GM19397 (cell line): Measurements from ENCODE around the gene CUL4A.
"Not testable (repeated sequence)": the region's sequence is repeated elsewhere in the genome, so short reads cannot be mapped to it uniquely, and the experiment has no call there.

Experiments
- ATAC-seq: cut with Tn5 transposase; IDR thresholded peaks from one replicate; pipeline ENCODE4 v1.9.1; 2021; ENCODE audit warnings: mild to moderate bottlenecking, moderate library complexity; ENCODE audit not compliant: unreplicated experiment

The CUL4A gene

DNA sequence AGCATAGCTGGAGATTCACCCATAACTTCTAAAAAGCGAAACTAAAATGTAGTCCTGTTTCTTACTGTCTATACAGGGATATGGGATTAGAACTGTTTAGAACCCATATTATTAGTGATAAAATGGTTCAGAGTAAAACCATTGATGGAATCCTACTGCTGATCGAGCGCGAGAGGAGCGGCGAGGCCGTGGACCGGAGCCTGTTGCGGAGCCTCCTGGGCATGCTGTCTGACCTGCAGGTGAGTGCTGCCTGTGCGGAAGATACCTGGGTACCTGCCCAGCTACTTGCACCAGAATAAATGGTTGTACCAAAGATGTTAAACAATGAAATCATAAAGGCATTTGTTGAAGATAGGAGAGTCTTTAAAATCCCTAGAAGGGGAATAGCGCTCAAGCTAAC lies 23.7 kb downstream of the CUL4A start:
- ATAC-seq, result no peak

DNA sequence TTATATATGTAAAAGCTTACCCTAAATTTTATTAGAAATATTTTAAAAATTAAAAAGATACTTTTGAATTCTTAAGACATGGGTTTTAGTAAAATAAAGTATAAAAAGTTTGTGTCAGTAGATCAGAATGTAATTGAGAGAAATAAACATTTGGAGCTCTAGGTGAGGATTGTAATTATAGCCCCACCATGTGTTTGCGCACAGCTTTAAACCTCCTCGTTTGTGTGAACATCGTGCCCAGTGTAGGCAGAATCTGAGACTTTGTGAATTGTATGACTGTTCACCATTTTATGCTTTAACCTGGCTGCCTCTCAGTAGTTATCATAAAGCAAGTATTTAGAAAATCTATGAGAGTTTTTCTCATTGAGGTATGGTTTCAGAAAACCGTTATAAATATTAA lies 29.1 kb downstream of the CUL4A start:
- ATAC-seq, result no peak

DNA sequence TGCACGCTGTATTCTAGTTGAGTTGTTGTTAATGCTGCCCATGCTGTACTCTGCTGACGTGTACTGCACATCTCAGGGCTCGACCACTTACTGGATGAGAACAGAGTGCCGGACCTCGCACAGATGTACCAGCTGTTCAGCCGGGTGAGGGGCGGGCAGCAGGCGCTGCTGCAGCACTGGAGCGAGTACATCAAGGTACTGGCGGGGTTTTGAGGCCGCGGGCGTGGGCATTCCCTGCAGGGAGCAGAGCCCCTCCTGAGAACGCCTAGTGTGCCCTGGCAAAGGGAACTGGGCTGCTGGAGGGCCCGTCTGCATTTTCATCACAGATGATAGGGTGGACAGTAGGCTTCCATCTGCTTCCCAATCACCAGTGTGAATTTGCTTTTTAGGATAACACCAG lies 29.9 kb downstream of the CUL4A start:
- ATAC-seq, result no peak

DNA sequence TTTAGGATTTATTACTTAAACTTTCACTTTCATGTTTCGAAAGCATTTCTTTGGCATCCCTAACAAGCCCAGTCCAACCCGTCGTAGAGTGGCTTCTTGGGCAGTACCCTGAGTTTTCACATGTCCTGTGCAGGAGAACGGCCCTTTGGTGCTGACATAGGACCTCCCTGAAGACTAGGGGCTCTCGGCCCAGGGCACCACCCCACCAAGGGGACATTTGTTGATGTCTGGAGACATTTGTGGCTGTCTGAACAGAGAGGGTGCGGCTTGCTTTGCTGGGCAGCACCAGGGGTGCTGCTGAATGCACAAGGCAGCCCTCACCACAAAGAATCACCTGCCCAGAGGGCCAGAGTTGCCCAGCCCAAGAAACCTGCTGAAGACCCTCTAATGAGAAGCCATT lies 30.6 kb downstream of the CUL4A start:
- ATAC-seq, result no peak

DNA sequence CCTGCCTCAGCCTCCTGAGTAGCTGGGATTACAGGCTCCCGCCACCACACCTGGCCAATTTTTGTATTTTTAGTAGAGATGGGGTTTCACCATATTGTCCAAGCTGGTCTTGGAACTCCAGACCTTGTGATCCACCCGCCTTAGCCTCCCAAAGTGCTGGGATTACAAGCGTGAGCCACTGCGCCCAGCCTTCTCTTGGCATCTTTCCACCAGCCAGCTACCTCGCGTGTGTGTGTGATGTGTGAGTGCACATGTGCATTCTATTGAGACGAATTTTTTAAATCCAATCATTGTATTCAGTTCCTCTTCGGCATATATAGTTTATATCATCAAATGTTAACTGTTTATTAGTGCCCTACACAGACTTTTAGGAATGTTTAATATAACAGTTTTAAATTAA lies 32.2 kb downstream of the CUL4A start:
- ATAC-seq, result not testable (repeated sequence)

DNA sequence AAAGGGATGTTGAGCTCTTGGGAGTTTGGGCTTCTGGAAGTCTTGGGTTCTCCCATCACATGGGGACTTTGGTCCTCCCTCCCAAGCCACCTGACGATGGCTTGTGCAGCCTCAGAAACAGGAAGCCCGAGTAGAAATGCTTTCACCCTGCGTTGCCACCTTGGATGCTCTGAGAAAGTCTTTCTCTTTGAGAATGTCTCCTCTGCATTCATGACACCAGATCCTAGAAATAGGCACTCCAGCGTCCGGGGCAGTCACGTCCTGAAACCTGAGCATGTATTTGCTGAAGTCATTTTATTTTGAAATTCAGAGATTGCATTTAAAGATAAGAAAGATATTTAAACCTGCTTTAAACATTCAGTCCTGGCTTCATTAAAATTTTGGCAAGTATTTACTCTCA lies 34.4 kb downstream of the CUL4A start:
- no peak for ATAC-seq

DNA sequence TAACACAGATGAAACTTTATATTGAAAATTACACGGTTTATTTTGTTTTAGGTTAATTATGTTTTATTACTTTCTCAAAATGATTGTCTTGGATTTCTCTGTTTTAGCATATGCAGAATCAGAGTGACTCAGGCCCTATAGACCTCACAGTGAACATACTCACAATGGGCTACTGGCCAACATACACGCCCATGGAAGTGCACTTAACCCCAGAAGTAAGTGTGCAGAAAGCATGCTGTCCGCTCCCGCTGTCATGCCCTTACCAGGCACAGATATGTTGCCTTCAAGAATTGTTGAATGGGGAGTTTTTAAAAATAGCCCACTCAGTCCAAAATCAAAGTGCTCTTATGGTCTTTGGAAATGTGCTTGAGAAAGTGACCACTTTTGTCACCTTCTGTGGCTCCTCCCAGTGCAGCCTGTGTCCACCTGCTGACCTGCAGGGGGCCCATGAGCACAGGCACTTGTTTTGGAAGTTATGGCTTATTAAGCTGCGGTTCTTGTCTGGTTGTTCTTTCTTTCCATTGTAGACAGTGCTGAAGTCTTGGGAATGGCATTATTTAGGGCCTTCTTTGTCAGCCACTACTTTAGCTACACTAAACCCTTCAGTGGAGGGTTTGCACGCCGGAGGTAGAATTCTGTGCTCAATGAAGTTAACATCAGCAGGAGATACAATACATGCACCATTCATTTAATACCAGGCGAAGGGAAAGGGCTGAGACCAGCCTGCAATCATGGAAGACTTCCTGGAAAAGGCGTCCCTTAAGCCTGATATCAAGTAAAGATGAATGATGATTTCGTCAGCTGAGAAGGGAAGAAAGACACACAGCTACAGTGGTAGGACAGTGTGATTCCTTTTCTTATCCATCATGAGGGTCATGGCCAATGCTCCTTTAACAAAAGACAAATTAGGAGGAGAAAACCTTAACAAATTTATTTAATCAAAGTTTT lies 36.7 kb downstream of the CUL4A start:
- no peak for ATAC-seq

DNA sequence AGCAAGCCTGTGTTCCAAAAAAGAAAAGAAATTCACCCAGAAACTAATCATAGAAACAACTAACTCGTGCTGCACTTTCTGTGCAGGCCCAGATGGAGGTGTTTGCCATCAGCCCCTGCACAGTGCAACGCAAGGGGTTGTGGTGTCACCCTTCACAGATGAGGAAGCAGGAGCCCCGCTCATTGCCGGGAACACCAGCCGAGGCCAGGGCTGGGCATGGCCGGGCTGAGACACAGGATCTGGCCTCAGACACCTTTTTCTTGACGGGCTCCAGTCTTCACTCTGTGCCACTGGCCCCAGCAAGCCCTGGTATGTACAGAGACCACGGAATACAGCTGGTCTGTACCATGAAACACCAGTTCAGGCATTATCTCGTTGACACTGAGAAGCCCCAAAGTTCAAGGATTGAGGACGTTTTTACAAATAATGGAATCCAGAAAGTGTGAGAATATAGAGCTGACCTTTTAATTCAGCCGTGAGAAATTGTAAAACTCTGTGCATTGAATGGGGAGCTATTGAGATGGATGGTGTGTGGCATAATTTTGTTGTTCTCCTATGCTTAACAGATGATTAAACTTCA lies 43.2 kb downstream of the CUL4A start:
- ATAC-seq, result no peak

DNA sequence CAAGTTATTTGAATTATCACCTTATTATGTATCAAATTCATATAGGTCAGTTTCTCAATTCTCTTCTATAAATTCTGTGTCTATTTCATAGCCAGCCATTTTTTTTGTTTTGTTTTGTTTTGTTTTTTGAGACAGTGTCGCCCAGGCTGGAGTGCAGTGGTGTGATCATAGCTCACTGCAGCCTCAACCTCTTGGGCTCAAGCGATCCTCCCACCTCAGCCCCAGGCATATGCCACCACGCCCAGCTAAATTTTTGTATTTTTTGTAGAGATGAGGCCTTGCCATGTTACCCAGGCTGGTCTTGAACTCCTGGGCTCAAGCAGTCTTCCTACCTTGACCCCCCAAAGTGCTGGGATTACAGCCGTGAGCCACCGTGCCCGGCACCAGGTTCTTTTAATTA lies 48.5 kb downstream of the CUL4A start:
- not testable (repeated sequence) for ATAC-seq

DNA sequence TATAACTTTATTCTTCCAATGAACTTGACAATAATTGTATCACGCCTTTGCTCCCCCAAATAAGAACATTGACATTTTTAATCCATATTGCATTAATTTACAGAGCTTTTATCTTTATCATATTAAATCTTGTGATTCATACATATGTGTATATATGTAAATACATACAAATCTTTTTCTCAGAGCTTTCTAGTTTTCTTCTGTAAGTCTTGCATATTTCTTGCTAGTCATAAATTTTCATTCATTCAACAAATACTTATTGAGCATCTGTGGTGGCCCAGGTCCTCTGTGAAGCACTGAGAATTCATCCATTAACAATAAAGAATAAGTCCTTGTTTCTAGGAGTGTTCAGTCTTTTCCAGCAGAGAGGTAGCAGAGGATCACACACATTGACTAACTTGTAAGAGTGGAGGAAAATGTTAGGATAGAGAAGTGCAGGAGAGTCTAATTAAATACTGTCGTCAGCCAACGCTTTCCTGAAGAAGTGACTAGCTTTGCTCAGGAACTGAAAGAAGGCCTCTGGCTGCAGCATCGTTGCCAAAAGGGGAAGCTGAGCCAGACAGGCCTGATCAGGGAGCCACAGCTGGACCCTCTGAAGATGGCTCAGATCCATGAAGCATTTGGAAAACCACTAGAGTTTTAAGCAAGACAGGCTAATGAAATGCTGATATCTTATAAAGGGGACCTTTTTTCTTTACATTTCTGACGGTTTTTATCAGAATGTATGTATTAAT lies 49.1 kb downstream of the CUL4A start:
- no peak for ATAC-seq

DNA sequence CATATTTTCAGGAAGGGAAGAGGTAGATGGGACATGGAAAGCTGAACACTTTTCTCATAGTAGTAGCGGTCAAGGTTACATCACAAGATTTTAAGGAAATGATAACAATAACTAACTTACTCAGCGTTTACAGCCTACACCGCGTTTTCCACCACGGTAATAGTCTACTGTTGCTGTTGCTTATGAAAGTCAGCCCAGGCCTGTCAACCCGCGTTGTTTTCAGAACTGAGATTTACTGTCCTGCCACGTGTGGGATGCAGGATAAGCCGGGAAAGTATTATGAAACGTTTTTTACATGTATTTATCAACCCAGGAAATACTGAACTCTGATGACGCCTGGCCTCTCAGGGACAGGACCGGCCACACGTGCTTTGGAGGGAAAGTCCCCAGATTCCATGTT lies 51.6 kb downstream of the CUL4A start:
- ATAC-seq, result no peak

DNA sequence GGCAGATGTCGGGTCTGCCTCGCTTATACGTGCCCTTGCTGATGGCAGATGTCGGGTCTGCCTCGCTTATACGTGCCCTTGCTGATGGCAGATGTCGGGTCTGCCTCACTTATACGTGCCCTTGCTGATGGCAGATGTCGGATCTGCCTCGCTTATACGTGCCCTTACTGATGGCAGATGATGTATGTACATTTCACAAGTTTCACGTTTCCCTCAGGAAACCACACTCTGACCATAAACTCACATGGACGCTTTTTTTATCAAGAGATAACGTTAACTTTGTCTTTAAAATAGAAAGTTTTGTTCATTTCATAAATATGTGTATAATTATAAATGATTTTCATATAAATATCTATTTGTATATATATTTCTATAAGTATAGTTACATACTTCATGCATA lies 53.6 kb downstream of the CUL4A start:
- ATAC-seq, result not testable (repeated sequence)

DNA sequence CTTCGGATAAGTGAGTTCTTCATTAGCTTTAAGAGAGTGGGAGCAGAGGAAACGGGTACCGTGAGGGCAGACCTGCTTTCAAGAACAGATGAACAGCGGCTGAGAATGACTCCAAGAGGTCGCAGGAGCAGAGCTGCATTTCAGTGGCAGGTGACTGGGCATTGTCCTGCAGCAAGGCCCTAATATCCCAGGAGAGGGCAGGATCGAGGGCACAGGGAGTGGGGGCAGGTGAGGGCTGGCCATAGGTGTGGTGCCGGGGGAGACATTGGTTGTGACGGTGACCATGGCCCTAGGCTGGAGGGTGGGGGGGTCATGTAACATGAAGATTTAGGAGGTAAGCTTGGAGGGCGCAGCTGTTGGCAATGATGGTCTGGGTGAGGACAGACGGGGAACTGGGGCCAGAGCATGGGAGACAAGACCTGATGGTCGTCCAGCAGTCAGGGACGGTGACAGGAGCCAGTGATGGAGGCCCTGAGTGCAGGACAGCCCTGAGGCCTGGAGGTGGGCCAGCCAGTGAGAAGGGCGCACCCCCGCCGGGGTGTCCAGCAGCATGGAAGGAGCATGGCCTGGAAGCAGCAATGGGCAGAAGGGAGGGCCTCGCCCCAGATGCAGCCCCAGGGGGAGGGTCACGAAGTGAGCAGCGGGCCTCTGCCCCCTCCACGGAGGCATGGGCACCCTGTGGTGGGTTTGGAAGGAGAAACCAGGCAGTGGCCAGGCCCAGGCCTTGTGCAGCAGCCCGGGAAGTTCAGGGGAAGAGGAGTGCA lies 58.4 kb downstream of the CUL4A start:
- ATAC-seq, result no peak

DNA sequence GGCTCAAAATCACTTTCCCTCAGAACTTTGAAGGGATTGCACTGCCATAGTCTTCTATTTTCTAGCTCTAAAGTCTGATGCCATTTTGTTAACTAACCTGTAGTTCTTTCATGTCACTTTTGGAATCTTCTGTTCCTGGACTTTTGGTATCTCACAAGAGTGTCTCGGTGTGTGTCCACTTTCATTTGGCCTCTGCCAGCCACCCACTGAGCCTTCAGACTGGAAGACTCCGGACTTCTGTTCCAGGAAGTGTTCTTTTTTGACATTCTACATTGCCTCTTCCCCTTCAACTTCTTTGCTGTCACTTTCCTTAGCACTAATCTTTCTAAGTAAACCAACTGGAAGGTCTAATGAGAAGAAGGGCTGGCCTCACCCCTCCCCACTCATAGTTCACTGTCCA lies 62.6 kb downstream of the CUL4A start:
- no peak for ATAC-seq

DNA sequence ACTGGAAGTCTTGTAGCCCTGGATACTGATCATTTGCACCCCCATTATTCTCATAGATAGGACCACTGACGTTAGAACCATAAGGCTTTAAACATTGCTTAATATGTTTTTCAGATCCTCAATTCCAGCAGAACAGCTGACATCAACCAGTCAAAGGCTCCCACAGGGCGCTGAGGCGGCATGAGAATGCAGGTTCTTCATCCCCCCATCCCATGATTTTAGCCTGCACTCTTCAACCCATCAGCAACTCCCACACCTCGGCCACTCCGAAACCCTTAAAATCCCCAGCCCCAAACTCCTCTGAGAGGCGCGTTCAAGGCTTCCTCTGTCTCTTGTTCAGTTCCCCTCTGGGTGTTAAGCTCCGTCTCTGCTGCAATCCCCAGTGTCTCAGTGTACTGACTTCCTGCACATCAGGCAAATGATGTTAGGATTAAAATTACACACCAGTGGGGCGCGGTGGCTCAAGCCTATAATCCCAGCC lies 63.3 kb downstream of the CUL4A start:
- no peak for ATAC-seq

DNA sequence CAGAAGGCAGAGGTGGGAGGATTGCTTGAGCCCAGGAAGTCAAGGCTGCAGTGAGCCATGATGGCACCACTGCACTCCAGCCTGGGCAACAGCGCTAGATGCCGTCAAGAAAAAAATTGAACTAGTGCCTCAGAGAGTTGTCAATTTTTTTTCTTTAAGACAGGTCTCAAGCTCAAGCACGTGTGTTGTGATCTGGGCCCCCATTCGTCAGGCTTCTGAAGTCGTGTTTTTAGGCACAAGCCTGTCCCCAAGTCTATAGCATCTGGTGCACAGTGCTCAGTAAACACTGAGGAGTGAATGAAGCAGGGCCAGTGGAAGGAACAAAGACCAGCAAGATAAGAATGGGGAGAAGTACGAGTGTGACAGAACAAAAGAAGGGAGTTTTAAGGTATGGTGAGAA lies 63.9 kb downstream of the CUL4A start:
- ATAC-seq, result no peak

DNA sequence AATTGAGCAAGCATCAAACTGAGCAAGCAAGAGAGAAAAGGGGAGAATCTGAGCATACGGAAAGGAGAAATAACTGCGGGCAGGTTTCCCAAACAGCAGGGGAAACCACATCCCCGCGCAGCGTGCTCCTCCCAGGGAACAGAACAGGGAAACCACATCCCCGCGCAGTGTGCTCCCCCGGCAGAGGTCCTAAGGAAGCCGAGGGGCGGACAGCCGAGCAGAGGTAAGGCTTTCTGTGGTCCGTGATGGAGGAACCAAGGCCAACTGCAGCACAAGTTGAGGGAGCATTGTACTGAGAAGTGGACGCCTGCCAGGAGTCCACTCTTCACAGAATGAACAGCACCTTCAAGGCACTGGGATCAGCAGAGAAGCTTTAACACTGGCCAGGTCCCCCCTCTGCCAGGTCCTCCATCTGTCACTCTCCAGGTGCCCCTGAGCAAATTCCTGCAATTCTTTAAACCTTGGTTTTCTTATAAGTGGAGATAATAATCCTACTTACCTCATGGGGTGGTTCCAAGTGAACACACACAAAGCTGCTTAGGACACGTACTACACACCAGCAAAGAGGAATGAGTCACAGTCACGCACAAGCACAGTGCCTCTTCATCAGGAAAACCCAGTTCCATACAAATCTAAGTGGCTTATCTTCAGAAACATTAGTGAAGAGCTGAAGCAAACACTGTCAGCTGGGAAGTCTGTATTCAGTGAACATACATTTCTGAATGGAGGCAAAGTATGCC lies 64.6 kb downstream of the CUL4A start:
- no peak for ATAC-seq

DNA sequence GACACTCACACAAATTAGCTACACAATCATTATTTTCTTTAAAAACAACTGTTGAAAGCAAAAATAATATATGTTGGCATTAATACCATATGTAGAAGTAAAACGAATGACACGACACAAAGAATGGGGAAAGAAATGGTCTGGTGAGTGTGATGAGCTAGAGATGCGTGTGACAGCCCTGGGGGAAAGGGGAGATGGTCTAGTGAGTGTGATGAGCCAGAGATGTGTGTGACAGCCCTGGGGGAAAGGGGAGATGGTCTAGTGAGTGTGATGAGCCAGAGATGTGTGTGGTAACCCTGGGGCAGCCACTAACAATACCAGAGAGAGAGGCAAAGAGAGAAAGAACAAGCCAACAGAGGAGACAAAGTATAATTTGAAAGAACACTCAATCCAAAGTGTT lies 65.3 kb downstream of the CUL4A start:
- ATAC-seq, result no peak

DNA sequence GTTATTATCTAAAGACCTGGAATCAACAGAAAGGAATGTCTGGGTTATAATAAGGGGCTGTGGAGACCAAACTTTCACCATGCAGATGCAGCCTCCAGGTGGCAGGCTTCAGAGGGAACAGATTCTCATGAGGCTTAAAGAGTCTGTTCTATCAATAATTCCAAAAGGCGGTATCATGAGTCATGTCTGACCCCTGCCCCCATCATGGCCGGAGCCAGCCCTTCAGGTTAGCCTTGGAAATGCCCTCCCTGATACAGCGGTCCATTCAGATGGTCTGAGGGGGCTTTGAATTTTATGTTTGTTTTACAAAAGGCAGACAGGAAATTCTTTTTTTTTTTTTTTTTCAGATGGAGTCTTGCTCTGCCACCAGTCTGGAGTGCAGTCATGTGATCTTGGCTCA lies 66.0 kb downstream of the CUL4A start:
- ATAC-seq, result no peak

DNA sequence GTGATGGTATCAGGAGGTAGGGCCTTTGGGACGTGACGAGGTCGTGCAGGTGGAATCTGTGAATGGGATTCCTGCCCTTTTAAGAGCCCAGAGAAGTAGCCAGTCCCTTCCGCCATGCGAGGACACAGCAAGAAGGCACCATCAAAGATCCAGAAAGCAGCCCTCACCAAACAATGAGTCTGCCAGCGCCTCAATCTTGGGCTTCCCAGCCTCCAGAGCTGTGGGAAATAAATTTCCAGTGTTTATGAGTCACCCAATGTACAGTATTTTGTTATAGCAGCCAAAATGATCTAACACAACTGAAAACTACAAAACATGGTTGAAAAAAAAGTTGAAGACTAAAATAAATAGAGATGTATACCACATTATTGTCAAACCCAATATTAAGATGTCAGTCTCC lies 70.7 kb downstream of the CUL4A start:
- ATAC-seq, result no peak
